Measurements from ENCODE around the gene MAN2B2. TPM values are rescaled to one million over a fixed set of nuclear protein-coding genes. Genes with fewer than 3 reads are reported as not detected.

The MAN2B2 gene
- total and polyA plus RNA-seq, 9 of the 15 experiments (the other 6 are each of a cell fraction or from before 2014, with no cell fraction given), result 0.21 to 8.8 (median 3.7) TPM

- TF ChIP-seq E2F8 (IDR thresholded peaks at IDR 0.05; ENCODE audit: low read depth, partially characterized antibody) (no peak), HNRNPH1 (optimal IDR thresholded peaks at IDR 0.05; ENCODE audit: low read depth, low read length) (no peak)
Observed at GRCh38 chr4:6546091-6546490, 28.9 kb upstream of the MAN2B2 start (continued).

- no peaks in the 10 kb centered on the region for H3K4me1 ChIP-seq (replicated peaks in 1 of 2; ENCODE audit: control insufficient read depth in 2 of 2, insufficient read depth in 2 of 2, low read length in 2 of 2)
- H3K9me3 ChIP-seq (replicated peaks; ENCODE audit: control insufficient read depth, insufficient read depth, low read depth, low read length), result no peaks in the 10 kb centered on the region
- peak; percentile 92 for FAIRE-seq
- H4K20me1 ChIP-seq (replicated peaks; ENCODE audit: control insufficient read depth, insufficient read depth, low read length), result peaks cover 17% of the 10 kb centered on the region
- H3K27ac ChIP-seq (ENCODE audit: extremely low read depth, low read depth, low read length), result no peak overlapping the region
- H3K36me3 ChIP-seq (ENCODE audit: control insufficient read depth, insufficient read depth, low read length), result no peaks in the 10 kb centered on the region
- peaks cover 0 to 29% of the 10 kb centered on the region in 2 experiments; a peak in 2 of 5 replicates for H3K27me3 ChIP-seq (ENCODE audit: control insufficient read depth in 2 of 2, insufficient read depth in 2 of 2, low read length in 2 of 2)
- intact Hi-C loops (cut with micrococcal nuclease) (loop anchor here (5.0 to 10.0 kb wide), 4 partner anchors 130 to 525 kb away; no protein-coding TSS in a partner anchor), in situ Hi-C loops (cut with MboI) (no loop called here)
- DNase-seq (ENCODE audit: extremely low read depth in 1 of 4, low spot score in 3 of 4), result peak; percentile 79 to 84 (median 82)
- H3K79me2 ChIP-seq (ENCODE audit: control insufficient read depth, insufficient read depth, low read length), result no peaks in the 10 kb centered on the region
- H3K9me1 ChIP-seq (ENCODE audit: control insufficient read depth, insufficient read depth, low read length), result no peaks in the 10 kb centered on the region
- POLR2A ChIA-PET, result interaction anchor here (0.6 to 1.0 kb wide), 3 partner anchors 13 to 76 kb away, joined by 3 read pairs; no protein-coding TSS in a partner anchor
- no peak overlapping the region for H3K4me2 ChIP-seq (ENCODE audit: insufficient read depth, low read length)
- no TSS peak for BruUV-seq (replicated peaks)
- no peak overlapping the region for H3K4me3 ChIP-seq
- under 1% methylated on average over 18 of the region's 19 CpGs for WGBS (ENCODE audit: insufficient coverage, low coverage, missing lambda C conversion rate)
- no peak overlapping the region for H2AFZ ChIP-seq (ENCODE audit: low read depth, low read length)
- CTCF ChIA-PET (ENCODE audit: low intra/inter-chr PET ratio), result interaction anchor here (0.7 to 1.2 kb wide), 2 partner anchors 64 to 215 kb away, joined by 3 to 5 read pairs; no protein-coding TSS in a partner anchor
- H3K9ac ChIP-seq (ENCODE audit: insufficient read depth in 1 of 2, low read depth in 2 of 2, low read length in 2 of 2), result no peak overlapping the region
- peak; percentile 87 for ATAC-seq
- TF ChIP-seq GMEB1 (CRISPR knock-in tag; IDR thresholded peaks at IDR 0.05) (no peak), TRIM25 (IDR thresholded peaks at IDR 0.05; ENCODE audit: borderline replicate concordance) (no peak), NCOA1 (IDR thresholded peaks at IDR 0.05; ENCODE audit: low read depth) (peak; percentile 65), NEUROD1 (IDR thresholded peaks at IDR 0.05; ENCODE audit: borderline replicate concordance, low read depth, low read length, partially characterized antibody) (no peak), ZNF311 (CRISPR knock-in tag; IDR thresholded peaks at IDR 0.05) (no peak), SMC3 (conservative IDR thresholded peaks at IDR 0.05; ENCODE audit: insufficient read depth, low read depth, low read length) (peak; percentile 82), SFPQ (IDR thresholded peaks at IDR 0.05; ENCODE audit: low read depth, low read length) (no peak), SRF (CRISPR knock-in tag; IDR thresholded peaks at IDR 0.05) (peak in 1 of 2 experiments; percentile 54; a peak in 1 of 4 replicates)
Observed at GRCh38 chr4:6546681-6547447, 28.1 kb upstream of the MAN2B2 start.

Data from K562 (cell line).